Epithelial cell of proximal tubule (primary cell): ENCODE data around the gene ITPKB. TPM values are rescaled to one million over a fixed set of nuclear protein-coding genes. Genes with fewer than 3 reads are reported as not detected.

Experiments
- DNase-seq: peaks from one replicate; pipeline ENCODE4 v3.0.0-alpha.2; 2011; ENCODE audit warnings: low read depth
- H3K4me3 ChIP-seq: 2 replicates; pipeline ENCODE4 v1.5.1; 2011; ENCODE audit warnings: low read depth, mild to moderate bottlenecking, low read length
- CTCF ChIP-seq: conservative IDR thresholded peaks from 2 replicates; pipeline ENCODE4 v1.5.1; 2012; ENCODE audit warnings: low read depth, mild to moderate bottlenecking, low read length
- total RNA-seq: library from RNA; depleted of rRNA; stranded (reverse); fragments of >200 nt; gene quantifications from 2 replicates; pipeline ENCODE4 v1.2.3, GENCODE V29; 2015

The ITPKB gene
- total RNA-seq, 1 donor from 2014 or later: 5.1 TPM

GRCh38 chr1:226660410-226661182 lies 78.5 kb downstream of the ITPKB start:
- no peak overlapping the region for H3K4me3 ChIP-seq
- DNase-seq: no peak
- no peak for TF ChIP-seq CTCF

- no peak for DNase-seq
- H3K4me3 ChIP-seq: no peak overlapping the region
- no peak for TF ChIP-seq CTCF
Observed at GRCh38 chr1:226659641-226660040, 79.4 kb downstream of the ITPKB start.

- no peak for DNase-seq
- no peak overlapping the region for H3K4me3 ChIP-seq
- no peak for TF ChIP-seq CTCF
Observed at GRCh38 chr1:226659136-226659535, 79.9 kb downstream of the ITPKB start.

GRCh38 chr1:226658546-226659125 lies 80.4 kb downstream of the ITPKB start:
- no peak overlapping the region for H3K4me3 ChIP-seq
- DNase-seq: no peak
- no peak for TF ChIP-seq CTCF

- no peak for DNase-seq
- TF ChIP-seq CTCF: no peak
- no peak overlapping the region for H3K4me3 ChIP-seq
Observed at GRCh38 chr1:226657895-226658545, 81.1 kb downstream of the ITPKB start.

- no peak for DNase-seq
- H3K4me3 ChIP-seq: no peak overlapping the region
- TF ChIP-seq CTCF: no peak
Observed at GRCh38 chr1:226656601-226657277, 82.3 kb downstream of the ITPKB start.
